UCSD-AML1 (cell line): ENCODE results near the gene DENND1C.
"Not testable (repeated sequence)": the region's sequence is repeated elsewhere in the genome, so short reads cannot be mapped to it uniquely, and the experiment has no call there.

ENCODE experiments used
- DNase-seq: peaks from one replicate; lab custom pipeline; 2025; ENCODE audit not compliant: unreplicated experiment; lab: John Stamatoyannopoulos, UW

The DENND1C gene

DNA sequence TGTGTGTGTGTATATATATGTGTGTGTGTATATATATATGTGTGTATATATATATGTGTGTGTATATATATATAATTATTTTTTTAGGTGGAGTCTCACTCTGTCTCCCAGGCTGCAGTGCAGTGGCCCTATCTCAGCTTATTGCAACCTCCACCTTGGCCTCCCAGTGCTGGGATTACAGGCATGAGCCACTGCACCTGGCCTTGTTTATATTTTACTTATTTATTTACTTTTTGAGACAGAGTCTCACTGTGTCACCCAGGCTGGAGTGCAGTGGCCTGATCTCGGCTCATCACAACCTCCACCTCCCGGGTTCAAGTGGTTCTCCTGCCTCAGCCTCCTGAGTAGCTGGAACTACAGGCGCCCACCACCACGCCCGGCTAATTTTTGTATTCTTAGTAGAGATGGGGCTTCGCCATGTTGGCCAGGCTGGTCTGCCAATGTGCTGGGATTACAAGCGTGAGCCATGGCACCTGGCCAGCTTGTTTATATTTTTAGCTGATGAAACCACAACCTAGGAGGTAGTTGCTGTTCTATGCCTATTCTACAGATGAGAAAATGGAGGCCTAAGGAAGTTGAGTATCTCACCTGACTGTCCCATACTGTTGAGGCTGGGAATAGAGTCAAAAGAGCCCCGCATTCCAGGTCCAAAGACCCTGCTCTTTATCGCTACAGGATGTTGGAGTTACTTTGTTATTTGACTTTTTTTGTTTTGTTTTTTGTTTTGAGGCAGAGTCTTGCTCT is 26.6 kb upstream of the DENND1C start:
- DNase-seq, result not testable (repeated sequence)

DNA sequence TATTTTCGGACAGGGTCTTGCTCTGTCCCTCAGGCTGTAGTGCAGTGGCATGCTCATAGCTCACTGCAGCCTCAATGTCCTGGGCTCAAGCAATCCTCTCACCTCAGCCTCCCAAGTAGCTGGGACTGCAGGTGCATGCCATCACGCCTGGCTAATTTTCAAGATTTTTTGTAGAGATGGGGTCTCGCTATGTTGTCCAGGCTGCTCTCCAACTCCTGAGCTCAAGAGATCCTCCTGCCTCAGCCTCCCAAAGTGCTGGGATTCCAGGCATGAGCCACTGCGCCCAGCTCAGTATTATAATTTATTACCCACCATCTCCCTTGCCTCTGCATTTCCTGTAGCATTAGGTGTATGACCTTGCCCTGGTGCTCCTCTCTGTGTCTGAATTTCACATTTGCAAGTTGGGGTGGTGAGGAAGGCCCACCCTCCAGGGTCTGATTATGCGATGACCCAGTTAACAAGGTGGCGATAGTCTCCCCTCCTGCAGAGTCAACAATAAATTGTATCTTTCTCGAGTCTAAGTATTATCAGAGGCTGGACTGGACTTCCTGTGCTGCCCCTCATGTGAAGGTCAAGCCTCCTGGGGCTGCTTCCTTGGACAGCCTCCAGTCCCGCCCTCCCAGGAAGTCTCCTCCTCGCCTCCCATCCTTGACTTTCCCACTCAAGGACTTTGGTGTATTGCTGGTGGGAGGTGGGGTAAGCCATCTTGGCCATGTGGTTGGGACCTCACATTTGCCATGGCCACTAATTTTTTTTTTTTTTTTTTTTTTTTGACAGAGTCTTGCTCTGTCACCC is 22.0 kb upstream of the DENND1C start:
- DNase-seq, result no peak

GRCh38 chr19:6501740-6502648 is 20.4 kb upstream of the DENND1C start, which contains the start of gene TUBB4A:
TSS of gene TUBB4A (minus strand) at chr19:6502309. CDS start at chr19:6502212, 97 bp downstream.
- DNase-seq, result no peak

DNA sequence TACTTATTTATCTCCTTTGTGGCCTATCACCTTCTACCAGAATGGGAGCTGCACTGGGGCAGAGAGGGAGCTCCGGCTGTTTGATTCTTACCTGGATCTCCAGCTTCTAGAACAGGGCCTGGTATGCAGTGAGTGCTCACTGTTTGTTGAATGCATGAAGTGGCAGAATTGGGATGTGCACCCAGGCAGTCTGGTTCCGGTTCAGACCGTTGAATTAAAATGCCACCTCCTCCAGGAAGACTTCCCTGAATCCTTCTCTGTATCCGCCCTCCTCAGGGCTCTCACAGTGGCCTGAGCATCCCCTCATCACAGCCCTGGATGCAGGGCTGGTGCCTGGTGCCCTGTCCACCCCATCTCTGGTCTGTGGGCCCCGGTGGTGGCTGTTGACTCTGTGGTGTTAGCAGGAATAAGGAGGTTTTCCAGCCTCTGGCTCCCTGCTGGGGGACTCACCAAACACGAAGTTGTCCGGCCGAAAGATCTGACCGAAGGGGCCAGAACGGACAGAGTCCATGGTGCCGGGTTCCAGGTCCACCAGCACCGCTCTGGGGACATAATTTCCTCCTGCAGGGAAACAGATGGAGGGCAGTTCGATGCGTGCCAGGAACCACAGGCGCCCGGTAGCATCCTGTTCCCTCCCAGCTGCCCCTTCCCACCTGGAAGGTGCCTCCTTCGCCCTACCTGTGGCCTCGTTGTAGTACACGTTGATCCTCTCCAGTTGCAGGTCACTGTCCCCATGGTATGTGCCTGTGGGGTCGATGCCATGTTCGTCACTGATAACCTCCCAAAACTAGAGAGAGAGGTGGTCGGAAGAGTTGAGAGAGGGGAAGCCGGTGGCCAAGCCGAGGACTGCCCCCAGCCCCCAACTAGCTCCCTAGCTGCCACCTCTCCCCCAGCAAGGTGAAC is 19.5 kb upstream of the DENND1C start:
- no peak for DNase-seq

- no peak for DNase-seq
Observed at GRCh38 chr19:6499052-6499790, 17.6 kb upstream of the DENND1C start.

DNA sequence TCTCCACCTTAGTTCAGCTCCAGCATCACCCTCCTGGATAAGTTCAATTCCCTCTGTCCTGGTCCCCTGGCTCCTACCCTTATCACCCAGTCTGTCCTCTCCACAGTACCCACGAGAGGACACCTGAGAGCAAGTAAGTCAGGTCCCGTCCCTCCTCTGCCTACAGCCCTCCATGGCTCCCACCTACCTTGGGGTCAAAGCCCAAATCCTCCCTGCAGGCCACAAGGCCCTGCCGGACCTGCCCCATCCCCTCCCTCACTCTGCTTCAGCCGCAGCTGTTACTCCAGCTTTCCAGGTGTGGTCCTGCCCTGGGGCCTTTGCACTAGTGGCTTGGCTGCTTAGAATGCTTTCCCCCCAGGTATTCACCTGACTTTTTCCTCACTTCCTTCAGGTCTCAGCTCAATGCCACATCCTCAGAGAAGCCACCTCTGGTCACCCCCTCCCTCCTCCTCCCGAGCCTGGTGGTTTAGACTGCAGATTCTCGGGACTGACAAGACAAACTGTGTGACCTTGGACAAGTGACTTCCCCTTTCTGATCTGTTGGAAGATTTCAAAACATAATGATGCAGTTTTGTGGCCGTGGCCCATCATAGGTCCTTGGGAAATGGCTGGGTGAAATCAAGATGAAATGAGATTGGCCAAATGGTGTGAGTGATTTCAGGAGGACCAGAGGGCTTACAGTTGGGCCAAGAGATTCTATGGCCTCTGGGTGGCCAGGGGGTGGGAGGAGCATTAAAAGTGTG is 16.9 kb upstream of the DENND1C start:
- DNase-seq, result no peak

DNA sequence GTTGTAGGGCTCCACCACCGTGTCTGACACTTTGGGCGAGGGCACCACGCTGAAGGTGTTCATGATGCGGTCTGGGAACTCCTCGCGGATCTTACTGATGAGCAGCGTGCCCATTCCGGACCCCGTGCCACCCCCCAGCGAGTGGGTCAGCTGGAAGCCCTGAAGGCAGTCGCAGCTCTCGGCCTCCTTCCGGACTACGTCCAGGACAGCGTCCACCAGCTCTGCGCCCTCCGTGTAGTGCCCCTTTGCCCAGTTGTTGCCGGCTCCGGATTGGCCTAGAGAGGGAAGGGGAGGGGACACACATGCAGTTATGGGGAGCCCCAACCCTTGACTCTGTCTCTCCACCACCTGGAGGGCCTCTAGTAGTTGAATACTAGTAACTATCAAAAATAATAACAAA is 14.4 kb upstream of the DENND1C start:
- DNase-seq, result no peak

GRCh38 chr19:6494438-6495036 is 12.9 kb upstream of the DENND1C start:
- no peak for DNase-seq

DNA sequence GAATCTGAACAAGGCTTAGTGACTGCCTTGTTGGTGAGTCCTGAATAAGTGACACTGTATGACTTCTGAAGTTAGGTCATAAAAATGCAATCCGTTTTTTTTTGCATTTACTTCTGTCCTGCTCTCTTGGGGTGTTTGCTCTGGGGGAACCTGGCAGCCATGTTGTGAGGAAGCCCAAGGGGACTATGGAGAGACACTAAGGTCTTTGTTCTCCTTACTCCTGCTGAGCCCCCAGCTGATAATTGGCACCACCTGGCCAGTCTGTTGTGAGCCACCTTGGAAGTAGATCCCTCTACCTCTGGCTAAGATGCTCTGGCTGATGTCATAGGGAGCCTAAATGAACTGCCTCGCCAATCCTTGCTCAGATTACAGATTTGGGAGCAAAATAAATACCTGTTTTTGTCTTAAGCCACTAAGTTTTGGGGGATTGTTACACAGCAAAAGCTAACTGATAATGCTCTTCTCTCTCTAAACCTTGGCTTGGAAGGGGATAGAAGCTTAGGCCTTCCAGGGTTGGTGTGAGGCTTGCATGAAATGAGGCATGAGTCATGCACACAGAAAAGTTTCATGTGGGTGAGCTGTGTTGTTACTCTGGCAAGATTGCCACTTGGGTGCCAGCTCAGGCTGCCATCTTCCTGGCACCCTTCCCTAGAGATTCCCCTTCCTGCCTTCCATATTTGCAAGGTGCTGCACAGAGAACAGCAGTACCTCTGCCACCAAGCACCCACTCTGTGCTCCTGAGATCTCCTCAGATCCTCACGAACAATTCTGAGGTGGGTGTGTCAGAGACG is 10.4 kb upstream of the DENND1C start:
- no peak for DNase-seq

DNA sequence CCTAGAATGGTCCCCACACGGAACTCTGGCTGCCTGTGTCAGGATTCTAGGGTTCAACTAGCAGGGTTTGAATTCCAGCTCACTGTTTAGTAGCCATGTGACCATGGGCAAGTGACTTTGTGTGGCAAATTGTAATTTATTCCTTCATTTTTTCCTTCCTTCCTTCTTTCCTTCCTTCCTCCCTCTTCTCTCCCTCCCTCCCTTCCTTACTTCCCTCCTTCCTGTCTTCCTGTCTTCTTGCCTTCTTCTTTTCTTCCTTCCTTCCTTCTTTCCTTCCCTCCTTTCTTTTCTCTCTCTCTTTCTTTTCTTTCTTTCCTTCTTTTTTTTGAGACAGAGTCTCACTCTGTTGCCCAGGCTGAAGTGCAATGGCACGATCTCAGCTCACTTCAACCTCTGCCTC is 8.5 kb upstream of the DENND1C start:
- no peak for DNase-seq

DNA sequence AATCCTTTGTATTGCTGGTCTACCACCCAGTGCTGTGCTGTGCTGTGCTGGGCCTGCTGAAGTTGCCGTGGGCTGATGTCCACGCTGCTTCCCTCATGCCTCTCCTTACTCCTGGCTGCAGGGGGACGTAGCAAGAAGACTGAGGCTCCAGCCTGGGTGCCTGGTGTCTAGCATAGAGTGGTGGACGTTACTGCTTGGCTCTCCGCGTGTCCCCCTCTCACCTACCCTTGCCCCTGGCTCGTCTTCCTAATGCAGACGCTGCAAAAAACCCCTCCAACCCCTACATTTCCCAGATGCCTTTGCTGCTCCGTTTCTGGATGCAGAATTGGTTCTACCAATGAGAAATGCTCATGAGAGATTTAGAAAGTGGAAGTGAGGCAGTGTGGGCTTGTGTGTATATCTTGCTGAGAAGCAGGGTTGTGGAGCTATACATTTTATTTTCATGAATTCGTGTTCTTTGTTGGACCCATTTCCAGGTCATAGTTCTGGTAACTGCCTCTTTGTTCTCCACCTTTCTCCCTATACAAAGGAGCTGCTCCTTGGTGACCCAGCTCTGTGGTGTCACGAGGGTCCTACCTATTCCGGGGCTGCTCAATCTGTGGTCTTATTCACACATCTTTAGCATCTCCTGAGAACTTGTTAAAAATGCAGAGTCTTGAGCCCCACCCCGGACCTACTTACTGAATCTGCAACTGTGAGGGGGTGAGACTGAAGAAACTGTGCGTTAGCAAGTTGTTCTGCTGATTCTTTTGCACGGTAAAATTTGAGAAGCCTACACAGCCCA is 7.9 kb upstream of the DENND1C start:
- DNase-seq, result no peak

DNA sequence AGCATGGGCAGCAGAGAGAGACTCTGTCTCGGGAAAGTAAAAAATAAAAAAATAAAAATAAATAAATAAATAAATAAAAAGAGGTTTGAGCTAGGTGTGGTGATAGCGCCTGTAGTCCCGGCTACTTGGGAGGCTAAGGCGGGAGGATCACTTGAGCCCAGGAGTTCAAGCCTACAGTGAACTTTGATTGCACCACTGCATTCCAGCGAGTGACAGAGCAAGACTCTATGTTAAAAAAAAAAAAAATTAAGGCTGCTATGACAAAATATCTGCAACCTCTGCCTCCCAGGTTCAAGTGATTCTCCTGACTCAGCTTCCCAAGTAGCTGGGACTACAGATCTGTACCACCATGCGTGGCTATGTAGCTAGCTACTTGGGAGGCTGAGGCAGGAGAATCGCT is 3.2 kb upstream of the DENND1C start:
- no peak for DNase-seq

GRCh38 chr19:6484230-6484629 is 2.6 kb upstream of the DENND1C start:
- no peak for DNase-seq

DNA sequence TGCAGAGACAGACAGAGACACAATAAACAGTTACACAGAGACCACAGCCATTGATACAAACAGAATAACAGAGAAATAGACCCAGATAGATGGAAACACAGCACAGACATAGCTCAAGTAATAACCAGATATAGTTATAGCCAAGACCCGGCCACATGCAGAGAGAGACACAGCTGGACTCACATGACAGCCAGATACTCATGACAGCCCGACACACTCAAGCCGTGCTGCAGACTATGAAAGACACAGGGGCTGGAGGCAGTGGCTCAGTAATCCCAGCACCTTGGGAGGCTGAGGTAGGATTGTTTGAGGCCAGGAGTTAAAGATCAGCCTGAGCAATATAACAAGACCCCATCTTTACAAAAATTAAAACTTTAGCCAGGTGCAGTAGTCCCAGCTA is 1.6 kb upstream of the DENND1C start:
- no peak for DNase-seq

GRCh38 chr19:6482343-6482686 is 728 bp upstream of the DENND1C start:
- DNase-seq, result no peak

DNA sequence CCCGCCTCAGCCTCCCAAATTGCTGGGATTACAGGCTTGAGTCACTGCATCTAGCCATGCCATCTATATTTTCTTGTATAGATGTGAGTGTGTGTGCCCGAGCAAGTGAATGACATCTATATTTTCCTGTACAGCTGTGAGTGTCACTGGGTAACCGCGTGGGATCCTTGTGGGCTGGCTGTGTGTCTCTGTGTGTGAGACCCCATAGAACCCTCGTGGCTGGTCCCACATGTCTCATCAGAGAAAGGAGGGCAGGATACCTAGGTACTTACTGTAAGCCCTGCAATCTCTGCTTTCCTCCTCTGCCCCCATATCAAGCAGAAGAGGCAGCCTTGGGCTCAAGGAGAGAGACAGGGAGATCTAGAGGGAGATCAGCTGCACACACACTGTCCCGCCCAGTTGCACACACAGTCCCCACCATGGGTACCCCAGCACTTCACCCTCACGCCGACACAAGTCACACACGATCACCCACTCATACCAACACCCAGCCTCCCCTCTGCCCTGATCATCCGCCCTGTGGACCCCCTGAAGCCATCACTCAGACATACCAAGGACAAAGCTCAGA is 655 bp downstream of the DENND1C start:
- no peak for DNase-seq
